Dedifferentiated amniotic fluid mesenchymal stem cell (primary cell): Measurements from ENCODE around the gene INO80.

Source experiments
- DNase-seq: peaks from one replicate; pipeline ENCODE4 v3.0.0-alpha.2; 2016; ENCODE audit errors: extremely low spot score

The INO80 gene

GRCh38 chr15:40944510-40945296 lies 171.4 kb downstream of the INO80 start:
- no peak for DNase-seq

DNA sequence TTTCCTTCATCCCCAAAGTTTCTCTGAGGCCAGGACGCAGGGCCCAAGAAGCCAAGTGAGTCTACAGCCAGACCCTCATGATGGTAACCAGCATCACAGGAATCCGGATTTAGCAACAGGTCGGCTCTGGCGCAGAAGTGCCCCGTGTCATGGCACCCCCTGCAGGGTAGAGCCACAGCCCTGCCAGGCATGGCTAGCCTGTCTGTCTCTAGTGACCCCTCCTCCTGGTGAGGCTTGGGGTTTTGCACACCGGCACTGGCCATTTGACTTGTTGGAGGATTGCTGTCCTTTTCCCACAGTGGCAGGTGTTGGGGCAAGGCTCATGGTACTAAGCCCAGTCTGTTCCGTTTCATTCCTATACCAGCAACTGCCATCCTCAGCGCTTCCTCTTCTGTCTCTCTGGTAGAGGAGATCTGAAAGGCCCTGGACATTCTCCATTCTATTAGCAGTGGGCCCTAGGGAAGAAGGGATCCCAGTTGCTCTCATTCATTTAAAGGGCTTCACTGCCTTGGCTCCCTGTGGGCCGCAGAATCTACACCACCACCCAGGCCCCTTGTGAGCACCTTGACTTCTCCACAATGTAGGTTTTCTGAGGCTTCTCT lies 172.2 kb downstream of the INO80 start:
- no peak for DNase-seq

DNA sequence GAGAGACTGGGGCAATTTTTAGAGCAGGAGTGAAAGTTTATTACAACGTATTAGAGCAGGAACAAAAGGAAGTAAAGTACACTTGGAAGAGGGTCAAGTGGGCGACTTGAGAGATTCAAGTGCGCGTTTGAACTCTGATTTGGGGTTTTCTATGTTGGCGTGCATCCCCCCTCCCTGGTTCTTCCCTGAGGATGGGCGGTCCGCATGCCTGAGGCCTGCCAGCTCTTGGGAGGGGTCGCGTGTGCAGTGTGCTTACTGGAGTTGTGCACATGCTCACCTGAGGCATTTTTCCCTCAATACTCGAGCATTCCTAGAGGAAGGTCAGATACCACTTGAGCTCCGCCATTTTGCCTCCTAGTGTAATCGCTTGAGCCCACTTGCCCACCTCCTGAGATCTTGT lies 173.2 kb downstream of the INO80 start:
- no peak for DNase-seq

GRCh38 chr15:40942337-40942854 lies 173.7 kb downstream of the INO80 start:
- no peak for DNase-seq

GRCh38 chr15:40941528-40942336 lies 174.3 kb downstream of the INO80 start:
- peak; percentile 47 for DNase-seq

- no peak for DNase-seq
Observed at GRCh38 chr15:40941068-40941527, 175.0 kb downstream of the INO80 start.

GRCh38 chr15:40940296-40940801 lies 175.7 kb downstream of the INO80 start:
- DNase-seq = no peak

- no peak for DNase-seq
Observed at GRCh38 chr15:40938536-40938870, 177.6 kb downstream of the INO80 start.

DNA sequence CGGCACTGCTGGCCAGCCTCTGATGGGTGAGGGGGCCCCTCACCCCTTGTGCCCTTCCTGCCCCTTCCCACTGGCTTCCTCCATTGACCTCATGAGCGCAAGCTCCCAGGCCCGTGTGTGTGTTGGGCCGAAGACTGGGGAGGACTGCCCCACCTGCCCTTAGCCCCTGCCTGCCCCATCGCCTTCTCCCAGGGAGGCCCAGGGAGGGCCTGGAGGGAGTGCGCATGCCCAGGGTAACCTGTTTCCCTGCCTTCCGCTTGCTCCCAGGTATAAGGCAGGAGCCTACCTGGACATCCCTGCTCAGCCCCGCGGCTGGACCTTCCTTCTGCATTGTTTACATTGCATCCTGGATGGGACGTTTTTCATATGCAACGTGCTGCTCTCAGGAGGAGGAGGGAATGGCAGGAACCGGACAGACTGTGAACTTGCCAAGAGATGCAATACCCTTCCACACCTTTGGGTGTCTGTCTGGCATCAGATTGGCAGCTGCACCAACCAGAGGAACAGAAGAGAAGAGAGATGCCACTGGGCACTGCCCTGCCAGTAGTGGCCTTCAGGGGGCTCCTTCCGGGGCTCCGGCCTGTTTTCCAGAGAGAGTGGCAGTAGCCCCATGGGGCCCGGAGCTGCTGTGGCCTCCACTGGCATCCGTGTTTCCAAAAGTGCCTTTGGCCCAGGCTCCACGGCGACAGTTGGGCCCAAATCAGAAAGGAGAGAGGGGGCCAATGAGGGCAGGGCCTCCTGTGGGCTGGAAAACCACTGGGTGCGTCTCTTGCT lies 178.1 kb downstream of the INO80 start:
- DNase-seq = no peak

DNA sequence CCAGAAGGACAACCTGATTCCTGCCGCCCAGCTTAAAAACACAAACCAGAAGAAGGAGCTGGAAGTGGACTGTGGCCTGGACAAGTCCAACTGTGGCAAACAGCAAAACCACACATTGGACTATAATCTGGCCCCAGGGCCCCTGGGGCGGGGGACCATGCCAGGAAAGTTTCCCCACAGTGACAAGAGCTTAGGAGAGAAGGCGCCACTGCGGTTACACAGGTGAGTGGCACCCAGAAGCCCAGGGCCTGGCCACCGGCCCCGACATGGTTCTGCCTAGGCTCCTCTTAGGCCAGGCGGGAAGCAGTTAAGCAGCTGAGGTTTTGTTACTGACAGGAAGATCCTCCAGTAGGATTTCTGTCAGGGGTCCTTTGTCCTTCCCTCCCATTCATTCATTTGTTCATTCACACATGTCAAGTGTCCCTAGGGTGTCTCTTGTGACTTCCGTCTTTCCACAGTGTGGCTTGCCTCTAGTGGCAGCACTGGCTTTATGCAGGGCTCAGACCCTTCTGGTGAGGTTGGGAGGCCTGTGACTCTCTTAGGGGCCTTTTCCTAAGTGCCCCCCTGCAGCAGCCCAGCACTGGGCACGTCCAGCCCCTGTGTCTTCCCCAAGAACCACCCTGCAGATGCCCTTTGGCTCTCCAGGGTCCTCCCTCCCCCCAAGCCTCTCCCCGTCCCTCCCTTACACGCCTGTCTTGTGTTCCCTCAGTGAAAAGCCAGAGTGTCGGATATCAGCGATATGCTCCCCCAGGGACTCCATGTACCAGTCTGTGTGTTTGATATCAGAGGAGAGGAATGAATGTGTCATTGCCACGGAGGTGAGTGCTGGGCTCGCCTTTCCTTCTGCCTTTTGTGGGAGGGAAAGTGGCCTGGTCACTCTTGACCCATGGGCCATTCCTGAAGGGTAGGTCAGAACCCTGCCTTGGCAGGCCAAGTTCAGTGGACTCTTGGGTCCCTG lies 179.1 kb downstream of the INO80 start:
- DNase-seq = no peak

GRCh38 chr15:40936234-40936708 lies 179.8 kb downstream of the INO80 start:
- no peak for DNase-seq

GRCh38 chr15:40934457-40934856 lies 181.6 kb downstream of the INO80 start:
- no peak for DNase-seq

DNA sequence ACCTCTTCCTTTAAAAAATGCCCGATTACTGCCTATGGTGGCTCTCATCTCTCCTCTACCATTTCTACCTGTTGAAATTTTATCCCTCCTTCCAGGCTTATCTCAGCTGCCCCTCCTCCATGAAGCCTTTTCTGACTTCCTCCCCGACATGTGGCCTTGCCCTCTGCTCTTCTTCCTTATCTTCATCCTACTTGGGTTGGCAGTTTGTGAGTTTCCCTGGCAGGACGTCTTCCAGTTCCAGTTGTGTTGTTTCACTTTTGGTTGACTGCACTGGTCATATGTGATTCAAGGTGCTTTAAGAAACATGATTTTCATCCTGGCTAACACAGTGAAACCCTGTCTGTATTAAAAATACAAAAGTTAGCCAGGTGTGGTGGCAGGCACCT lies 182.6 kb downstream of the INO80 start:
- no peak for DNase-seq

GRCh38 chr15:40932649-40933516 lies 183.2 kb downstream of the INO80 start:
- DNase-seq = no peak

DNA sequence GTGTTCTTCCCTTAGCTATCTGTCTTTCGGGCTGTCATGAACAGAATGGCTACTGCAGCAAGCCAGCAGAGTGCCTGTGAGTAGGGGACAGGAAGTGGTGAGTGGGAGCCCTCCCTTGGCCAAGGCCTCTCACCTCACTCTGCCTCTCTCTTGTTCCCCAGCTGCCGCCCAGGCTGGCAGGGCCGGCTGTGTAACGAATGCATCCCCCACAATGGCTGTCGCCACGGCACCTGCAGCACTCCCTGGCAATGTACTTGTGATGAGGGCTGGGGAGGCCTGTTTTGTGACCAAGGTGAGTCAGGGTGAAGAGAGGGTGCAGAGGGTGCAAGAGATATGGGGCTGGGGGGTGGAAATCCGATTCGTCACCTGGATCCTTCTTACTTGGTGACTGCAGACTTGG lies 183.9 kb downstream of the INO80 start:
- DNase-seq = no peak

GRCh38 chr15:40931300-40932142 lies 184.6 kb downstream of the INO80 start:
- DNase-seq = no peak

DNA sequence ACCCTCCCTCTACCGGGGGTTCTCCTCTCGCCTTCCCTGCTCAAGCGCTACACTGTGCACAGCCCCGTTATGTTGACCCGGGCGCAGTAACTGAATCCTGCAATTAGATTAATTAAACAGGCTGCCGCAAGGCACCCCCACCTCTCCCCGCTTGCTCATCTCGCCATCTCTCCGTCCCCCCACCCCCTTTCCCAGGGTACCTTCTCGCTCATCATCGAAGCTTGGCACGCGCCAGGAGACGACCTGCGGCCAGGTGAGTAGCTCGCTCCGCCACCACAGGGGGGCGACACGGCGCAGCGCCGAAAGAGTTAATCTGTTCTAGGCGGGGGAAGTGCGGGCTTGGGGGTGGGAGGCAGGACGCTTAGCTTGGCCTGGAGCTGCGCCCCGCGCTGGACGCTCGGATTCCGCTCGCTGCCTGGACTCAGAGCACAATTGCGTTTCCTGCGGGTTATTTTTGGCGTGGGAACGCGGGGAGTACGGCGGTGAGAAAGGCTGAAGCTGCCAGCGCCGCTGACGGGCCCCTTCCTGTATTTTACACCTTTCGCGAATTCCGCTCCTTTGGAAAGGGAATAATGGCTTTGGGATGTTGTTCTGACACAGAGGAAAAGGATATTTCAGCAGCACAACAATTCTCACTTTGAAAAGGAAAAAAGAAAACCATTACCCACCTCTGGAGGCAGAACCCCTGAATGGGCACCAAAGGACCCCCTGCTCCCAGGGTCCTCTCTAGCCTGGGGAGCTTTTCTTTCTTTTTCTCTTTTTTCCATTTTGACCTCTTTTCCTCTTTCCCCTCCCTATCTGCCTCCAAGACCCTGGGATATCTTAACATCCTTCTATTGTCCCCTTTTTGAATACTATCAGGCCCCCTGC lies 185.4 kb downstream of the INO80 start:
- no peak for DNase-seq
